Activated CD4-positive, alpha-beta T cell treated with anti-CD3 and anti-CD28 coated beads, Interleukin-2, amount 50 U/mL, for 4 hours (primary cell): ENCODE data around the gene MEG3.

Experiments
- DNase-seq, 2 experiments: peaks; one replicate each; pipeline ENCODE4 v3.0.0-alpha.2; 2020

Gene MEG3

GRCh38 chr14:100825713-100826331 lies at the start of gene MEG3:
MEG3 (plus strand) TSS chr14:100826118.
- DNase-seq = no peak

GRCh38 chr14:100776681-100777365 lies 49.1 kb upstream of the MEG3 start:
- no peak for DNase-seq

- no peak for DNase-seq
These were observed 48.5 kb upstream of the MEG3 start for GRCh38 chr14:100777366-100777817.

GRCh38 chr14:100777818-100778525 lies 47.9 kb upstream of the MEG3 start:
- no peak for DNase-seq

- no peak for DNase-seq
These were observed 47.4 kb upstream of the MEG3 start for GRCh38 chr14:100778526-100778882.

- DNase-seq = no peak
These were observed 46.8 kb upstream of the MEG3 start for GRCh38 chr14:100778951-100779690.

GRCh38 chr14:100779691-100780080 lies 46.2 kb upstream of the MEG3 start:
- DNase-seq = no peak

GRCh38 chr14:100780246-100780645 lies 45.7 kb upstream of the MEG3 start:
- DNase-seq = no peak

GRCh38 chr14:100780646-100781355 lies 45.1 kb upstream of the MEG3 start:
- DNase-seq = no peak

- DNase-seq = no peak
These were observed 44.0 kb upstream of the MEG3 start for GRCh38 chr14:100781952-100782351.

- DNase-seq = no peak
These were observed 43.2 kb upstream of the MEG3 start for GRCh38 chr14:100782516-100783320.

- no peak for DNase-seq
These were observed 42.1 kb upstream of the MEG3 start for GRCh38 chr14:100783630-100784370.

GRCh38 chr14:100784523-100785337 lies 41.2 kb upstream of the MEG3 start:
- no peak for DNase-seq

GRCh38 chr14:100785338-100785615 lies 40.6 kb upstream of the MEG3 start:
- no peak for DNase-seq

GRCh38 chr14:100785626-100786025 lies 40.3 kb upstream of the MEG3 start:
- no peak for DNase-seq

- DNase-seq = no peak
These were observed 39.8 kb upstream of the MEG3 start for GRCh38 chr14:100786131-100786530.

GRCh38 chr14:100786576-100787219 lies 39.2 kb upstream of the MEG3 start:
- no peak for DNase-seq

GRCh38 chr14:100787659-100788058 lies 38.3 kb upstream of the MEG3 start:
- DNase-seq = no peak

GRCh38 chr14:100788517-100788916 lies 37.4 kb upstream of the MEG3 start:
- DNase-seq = no peak

- DNase-seq = no peak
These were observed 37.0 kb upstream of the MEG3 start for GRCh38 chr14:100788942-100789341.
